NCI-H1436 (cell line): ENCODE results near the gene LMF1.

Source experiments
- DNase-seq: peaks from one replicate; lab custom pipeline; 2025; lab: John Stamatoyannopoulos, UW

LMF1 gene

DNA sequence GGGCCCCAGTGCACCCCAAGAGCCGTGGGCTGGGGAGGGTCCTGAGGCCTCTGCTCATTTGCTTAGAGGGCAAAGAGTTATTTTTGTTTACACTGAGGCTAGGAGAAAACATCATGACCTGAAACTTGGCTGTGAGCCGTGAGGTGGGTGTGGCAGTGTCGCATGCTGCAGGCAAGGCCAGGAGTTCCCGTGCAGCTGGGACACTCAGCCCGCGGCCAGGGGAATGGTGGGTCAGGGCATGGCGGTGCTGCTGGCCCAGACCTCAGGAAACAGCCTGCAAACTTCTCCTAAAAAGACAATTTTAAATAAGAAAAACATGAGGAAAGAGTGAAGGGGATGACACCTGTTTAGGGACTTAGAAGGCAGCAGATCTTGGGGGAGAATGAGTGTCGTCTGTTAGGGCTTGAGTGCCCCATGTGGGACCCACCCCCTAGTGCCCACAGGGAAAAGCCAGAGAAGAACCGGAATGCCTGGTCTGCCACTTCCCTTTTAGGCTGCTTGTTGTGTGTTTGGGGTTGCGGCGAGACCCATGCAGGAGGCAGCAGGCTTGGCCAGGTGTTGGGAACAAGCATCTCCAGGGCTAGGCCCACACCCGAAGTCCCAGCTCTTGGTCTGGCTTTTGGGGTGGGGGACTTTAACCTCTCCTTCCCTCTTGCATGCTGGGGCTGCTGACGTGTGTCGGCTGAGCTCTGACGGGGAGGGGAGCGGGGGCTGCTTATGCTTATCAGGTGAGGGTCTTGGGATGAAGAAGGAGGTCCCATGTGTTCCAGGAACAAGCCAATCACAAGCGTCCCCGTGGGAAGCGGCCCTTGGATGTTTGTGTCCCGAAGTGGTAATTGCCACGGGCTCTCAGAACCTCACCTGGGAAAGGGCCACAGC lies 89.3 kb downstream of the LMF1 start:
- no peak for DNase-seq

DNA sequence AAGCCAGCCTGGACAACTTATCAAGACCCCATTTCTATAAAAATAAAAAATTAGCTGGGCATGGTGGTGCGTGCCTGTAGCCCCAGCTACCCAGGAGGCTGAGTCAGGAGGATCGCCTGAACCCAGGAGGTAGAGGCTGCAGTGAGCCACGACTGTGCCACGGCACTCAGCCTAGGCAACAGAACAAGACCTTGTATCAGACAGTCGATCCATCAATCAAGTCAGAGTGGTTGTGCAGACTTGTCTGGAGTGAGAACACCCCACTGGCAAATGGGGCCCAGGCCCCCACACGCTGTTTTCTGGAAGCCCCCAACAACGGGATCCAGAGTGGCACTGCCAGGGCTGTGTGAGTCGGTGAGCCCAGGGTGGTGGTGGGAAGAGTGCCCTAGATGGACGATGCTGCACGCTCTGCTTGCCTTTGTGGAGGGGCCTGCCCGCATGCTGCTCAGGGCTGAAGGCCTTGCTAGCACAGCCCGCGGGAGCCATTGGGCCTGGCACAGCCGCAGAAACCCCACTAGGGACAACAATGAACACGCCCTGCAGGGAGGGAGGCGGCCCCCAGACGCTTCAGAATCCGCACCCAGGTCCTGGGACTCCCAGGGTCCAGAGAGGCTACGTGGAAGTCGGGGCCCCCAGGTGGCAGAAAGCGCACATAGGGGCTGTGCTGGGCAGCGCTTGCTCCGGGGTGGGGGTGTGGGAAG lies 90.2 kb downstream of the LMF1 start:
- no peak for DNase-seq

DNA sequence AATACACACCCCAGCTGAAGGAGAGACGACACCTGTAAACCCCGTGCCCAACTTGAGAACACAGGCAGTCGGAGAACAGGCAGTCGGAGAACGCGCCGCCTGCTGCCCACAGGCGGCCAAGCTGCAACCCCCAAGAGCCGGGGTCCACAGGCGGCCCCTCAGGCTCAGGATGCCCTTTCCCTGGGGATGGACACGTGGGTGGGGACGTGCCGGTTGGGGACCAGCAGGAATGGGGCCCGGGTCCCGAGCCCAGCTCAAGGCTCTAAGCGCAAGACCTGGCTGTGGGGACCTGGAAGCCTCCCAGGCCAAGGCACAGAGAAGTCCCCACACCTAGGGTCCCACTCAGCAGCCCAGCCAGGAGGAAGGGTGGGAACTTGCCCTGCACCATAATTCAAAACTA lies 90.8 kb downstream of the LMF1 start:
- no peak for DNase-seq

DNA sequence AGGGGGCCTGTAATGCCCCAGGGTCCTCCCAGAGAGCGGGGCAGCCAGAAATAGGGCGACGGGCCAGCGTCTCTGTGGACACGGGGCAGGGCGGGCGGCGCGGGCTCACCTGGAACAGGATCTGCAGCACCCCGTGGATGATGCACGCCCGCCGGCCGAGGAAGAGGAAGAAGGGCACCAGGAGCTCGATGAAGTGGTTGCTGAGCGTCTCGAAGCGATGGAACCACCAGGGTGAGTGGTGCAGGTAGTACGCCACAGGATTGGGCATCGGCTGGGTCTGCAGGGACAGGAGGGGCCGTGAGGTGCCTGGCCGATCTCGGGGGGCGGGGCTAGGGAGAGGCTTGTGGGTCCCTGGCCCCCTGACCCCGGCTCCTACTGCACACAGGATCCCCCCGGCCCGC lies 91.3 kb downstream of the LMF1 start:
- no peak for DNase-seq

DNA sequence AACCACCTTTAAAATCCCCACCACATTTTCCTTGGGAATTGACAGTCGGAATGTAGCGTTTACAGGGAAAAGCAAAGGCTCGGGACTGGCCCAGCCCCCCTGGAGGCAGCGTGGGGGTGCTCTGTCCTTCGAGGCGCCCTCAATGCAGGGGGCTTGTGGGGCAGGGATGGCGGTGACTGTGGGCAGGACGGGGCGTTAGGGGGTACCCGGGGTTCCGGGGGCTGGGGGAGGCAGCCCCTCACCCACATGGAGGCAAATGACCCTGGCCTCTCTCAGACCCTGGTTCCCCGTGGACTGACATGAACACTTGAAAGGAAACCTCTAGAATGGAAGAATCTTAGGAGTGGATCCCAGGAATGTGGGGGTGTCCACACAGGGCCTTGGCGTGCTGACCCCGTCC lies 91.9 kb downstream of the LMF1 start:
- DNase-seq: no peak

DNA sequence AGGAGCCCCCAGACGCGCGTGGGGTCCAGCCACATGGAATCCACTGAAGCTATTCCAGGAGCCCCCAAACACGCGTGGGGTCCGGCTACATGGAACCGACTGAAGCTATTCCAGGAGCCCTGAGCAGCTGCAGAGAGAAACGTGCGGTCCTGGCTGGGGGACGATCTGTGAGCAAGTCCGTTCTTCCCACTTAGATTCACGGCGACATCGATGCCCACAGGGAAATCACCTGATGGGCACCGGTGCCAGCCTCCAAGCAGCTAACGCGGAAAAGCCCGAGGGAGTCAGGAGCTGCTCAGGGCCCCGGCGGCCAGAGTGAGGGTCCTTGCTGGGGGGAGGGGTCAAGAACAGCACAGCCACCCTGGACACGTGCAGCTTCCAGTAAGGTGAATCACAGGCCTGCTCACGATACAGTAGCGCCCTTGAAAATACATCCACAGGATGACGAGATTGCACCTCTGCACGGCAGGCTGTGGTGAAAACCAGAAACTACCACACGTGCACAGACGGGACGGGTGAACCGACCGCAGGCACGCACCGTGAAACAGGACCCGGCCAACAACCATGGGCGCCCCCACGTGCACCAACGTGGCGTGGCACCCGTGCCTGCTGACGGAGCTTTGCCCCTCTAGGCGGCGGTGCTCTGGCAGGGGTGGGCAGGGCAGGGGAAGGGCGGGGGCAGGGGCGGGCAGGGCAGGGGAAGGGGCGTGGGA lies 92.6 kb downstream of the LMF1 start:
- no peak for DNase-seq

DNA sequence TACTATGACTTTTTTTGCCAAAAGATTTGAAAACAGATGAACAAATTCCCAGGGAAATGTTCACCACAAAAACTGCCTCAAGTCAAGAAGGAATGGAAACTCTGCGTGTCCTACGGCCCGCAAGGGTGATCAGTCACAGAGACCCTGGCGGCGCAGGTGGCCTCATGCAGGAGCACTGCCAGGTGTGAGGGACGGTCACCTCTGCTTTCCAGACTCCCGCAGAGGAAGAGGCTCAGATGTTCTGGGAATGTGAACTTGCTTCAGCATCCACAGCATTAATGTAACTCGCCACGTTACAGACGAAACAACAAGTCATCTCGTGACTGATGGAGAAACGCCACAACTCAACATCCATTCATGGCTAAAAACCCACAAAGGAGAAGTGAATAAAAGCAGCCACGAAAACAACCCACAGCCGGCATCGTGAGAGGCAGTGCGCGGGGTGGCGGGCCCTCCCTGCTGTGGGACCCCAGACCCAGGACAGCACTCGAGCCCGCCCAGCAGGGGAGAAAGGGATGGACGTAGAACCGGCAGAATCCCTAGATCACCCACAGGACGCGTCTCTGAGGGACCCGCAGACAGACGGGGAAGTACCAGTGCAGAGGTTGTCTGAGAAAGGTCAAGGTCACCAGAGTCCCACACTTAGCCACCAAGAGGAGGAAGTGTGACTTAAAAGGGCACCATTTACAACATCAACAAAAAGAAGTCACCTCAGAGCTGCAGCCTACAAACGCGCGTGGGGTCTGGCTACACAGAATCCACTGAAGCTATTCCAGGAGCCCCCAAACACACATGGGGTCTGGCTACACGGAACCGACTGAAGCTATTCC lies 93.3 kb downstream of the LMF1 start:
- no peak for DNase-seq

DNA sequence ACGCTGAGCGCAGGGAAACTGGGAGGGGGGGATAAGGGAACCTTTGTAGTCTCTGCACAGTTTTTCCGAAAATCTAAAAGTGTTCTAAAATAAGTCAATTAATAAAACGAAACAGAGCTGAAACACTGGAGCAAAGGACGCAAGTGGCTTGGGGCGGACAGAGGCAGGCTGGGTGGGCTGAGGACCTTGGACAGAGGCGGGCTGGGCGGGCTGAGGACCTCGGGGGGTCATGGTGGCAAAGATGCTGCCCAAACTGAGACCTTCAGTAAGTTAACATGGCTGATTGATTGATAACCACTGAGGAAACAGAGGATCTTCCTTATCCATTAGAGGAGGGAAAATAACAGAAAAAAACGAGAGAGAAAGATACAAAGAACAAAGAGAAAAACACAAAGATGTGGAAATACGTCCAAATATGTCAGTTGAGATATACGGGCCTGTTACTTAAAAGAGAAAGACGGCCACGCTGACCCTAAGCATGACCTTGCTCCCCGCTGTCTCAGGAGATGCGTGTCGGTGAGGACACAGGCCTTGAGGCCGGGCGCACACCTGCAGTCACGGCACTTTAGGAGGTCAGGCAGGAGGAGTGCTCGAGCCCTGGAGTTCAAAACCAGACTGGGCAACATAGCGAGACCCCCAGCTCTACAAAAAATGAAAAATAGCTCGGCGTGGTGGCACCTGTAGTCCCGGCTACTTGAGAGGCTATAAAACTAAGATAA lies 94.1 kb downstream of the LMF1 start:
- no peak for DNase-seq

DNA sequence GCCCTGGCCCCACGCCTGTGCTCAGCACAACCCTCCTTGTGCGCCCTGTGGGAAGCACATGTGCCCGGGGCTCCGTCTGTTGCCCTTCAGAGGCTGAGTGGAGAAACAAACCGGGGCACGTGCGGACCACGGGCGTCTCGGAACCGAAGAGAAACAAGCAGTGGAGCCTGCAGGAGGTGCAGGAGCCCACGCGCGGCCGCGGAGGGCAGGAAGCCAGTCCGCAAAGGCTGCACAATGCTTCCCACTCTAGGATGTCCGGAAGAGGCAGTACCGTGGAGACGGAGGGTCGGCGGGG lies 94.8 kb downstream of the LMF1 start:
- no peak for DNase-seq

DNA sequence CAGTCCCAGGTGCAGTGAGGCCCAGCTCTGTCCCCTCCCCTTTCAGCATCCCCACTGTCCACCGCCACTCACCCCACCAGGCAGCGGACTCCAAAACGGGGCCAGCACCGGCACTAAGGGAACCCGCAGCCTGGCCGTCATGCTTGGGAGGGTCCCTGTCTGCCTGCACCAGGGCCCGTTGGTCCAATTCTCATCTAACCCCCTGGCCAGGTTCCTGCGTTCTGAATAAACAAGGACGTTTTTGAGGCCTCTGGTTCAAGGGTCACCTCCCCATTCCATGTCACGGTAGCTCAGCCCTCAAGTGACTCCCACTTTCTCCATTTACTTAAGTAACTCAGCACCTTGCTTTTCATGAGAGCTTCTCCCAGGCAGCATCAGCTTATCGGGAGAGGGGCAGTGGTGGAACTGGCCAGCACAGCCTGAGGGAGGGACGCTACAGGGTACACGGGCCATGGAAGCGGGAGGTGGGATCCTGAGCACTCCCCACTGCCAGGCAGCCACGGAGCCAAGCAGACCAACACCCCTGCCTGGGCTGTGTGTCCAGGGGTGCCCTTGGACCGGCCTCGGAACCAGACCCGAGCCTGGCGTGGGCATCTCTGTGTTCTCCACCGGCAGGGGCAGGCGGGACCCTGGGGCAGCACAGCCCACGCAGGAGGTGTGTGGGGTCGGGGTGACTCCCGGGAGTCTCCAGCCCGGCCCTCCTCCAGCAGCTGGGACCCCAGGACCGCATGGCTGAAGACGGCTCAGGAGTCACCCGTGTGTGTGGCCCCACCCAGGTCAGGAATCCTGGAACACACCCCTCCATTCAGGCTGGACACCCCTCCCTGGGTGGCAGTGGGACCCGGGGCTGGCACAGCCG lies 95.4 kb downstream of the LMF1 start:
- no peak for DNase-seq

DNA sequence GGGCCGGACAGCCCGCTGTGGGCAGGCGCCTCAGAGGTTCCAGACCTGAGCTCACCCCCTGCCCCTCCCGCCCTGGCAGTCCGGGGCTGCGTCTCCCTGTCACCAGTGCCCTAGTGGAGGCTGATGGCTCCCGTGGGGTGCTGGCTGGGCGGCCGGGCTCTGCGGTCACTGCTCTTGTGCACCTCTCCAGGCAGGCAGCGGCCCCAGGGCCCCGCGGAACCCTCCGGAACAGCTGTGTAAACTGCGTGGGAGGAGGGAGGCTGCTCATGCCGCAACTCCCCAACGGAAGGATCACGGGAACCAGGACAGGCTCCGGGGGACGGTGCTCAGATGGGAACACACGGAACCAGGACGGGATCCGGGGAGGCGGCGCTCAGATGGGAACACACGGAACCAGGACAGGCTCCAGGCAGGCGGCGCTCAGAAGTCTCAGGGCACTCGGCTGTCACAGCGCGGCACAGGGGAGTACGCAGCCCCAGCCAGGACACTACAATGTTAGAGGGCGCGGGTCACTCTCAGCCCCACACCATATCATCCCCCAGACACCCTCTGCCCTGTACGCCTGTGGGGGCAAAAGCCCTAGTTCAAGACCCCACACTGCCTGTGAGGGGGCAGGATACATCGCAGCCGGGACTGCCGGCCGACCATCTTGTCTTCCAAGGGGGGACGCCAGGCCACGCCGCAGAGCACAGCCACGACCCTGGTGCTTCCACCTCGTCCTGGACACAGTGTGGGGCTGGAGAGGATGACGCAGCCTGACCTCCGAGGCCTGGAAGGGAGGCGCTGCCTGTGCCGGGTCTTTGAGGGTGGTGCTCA lies 96.2 kb downstream of the LMF1 start:
- DNase-seq: no peak

DNA sequence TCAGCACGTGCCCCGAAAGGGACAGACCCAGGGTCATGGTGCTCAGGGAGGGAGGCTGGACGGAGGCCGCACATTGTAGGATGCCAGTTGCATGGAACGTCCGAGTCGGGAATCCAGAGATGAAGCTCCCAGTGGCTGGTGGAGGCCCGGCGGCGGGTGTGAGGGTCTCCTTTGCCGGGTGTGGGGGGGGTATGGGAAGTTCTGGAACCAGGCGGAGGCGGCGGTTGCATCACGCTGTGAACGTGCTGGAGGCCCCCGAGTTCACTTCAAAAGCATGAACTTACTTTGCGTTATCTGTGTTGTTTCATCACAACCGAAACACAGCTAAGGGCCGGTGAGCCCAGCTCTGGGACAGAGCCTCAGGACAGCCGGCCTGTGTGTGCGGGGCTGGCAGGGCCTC lies 96.9 kb downstream of the LMF1 start:
- DNase-seq: no peak

DNA sequence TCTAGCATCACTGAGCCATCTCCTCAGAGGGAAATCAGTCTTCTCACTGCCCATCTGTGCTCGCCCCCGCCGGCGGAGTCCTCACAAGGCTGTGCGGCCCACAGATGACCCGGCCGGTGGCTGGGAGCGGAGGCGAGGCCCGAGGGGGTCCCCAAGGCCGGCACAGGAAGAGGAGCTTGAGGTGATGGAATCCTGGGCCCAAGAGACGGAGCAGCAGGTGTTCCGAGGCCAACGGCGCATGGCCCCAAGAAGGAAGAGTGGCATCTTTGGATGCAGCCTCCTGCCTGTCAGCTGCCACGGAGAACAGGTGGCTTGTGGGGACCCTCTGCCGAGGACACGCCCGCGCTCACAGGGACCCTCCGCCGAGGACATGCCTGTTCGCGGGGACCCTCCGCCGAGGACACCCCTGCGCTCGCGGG lies 97.5 kb downstream of the LMF1 start:
- no peak for DNase-seq

DNA sequence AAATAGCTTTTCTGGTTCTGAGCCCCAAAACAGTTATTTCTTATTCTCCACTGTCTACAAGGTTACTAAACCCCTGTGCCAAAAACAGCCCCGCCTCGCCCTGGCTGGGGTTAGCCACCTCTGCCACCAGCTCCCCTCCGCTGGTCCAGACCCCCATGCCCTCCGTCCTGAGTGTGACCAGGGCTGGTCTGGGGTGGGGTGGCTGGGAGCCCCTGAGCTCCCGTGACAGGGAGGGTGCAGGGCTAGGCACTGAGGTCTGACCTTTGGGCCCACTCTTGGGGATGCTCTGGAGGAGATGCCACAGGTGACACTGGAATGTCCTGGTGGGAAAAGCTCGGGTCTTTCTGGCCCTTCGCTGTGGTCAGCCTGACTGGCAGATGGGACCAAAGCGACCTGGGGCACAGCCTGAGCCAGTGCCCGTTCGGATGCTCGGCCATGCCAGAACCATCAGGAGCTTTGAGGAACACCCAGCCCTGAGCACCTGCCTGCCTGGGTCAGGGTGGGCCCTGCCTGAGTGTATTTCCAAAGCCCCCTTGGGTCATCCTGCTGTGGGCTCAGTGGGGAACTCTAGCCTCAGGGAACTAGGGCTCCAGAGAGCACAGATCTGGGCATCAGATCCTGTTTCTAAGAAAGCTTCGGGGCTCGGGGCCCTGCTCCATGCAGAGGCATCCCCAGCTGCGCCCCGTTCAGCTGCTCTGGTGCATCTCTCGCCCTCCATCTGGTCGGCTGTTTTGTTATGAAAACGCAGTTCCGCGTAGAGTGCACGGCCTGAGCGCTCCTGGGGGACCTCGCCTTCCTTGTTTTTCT lies 98.1 kb downstream of the LMF1 start:
- no peak for DNase-seq

DNA sequence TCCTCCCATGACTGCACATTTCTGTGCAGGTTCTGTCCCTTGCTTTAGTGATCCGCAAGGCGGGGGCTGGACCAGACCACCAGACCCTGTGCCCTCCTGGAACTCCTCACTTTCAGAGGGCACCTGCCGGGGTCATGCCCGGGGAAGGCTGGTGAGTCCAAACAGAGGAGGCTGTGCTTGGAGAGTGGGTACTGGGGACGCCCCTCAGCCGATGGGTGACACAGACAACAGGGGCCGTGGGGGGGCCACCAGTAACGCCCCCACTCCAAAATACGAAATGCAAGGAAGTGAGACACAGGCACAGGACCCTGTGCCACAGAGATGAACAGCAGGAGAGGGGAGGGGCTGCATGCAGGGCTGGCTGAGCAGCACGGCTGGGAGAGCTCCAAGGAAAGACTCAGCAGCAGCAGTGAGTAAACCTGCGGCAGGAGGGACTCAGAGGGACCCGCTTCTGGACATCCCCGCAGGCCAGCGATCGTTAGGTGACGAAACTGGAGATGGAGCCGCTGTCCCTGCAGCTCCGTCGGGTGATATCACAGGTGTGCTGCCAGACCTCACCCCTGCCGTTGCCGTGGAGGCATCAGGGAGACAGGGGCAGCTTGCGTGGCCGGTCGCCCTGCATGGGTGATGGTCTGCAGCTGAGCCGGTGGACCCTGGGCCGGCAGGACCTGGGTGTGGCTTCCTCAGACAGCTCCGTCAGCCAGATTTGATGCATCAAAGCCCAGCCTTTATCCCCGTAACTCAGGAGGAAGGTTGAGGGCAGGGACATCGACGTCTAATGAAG lies 99.0 kb downstream of the LMF1 start:
- no peak for DNase-seq

DNA sequence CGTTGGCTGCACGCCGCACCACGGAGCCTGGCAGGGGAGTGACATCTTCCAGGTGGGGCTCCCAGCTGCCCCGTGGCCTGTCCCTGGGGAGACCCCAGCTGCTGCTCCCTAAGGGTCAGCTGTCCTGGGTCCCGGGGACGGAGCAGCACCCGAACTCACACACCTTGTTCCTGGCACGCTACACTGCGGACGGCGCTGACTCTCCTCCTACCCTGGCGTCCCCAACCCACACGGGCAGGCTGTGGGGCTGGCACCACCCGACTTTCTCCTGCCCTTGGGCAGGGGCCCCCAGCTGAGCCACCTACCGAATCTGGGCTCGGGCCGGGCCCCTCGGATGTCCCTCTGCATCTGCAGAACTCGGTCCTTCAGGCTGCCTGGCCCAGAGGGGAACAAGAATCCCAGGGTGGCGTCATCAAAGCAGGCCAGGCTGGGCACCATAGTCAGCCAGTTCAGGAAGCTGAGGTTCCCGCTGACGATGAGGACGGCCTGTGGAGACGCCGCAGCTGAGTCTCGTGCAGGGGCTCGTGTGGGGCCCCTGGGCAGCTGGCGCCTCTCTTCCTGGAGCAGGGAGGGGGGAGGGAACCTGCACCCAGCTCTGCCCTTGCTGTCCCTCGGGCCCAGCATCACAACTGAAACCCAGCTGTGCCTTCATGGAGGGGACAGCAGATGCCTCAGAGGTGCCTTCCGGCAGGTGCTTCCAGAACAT lies 99.8 kb downstream of the LMF1 start:
- no peak for DNase-seq
